Measurements from ENCODE around the gene KRT1.

KRT1 gene

GRCh38 chr12:52627395-52628110 lies 52.7 kb downstream of the KRT1 start:
- H3K4me3 Mint-ChIP-seq, result no peak overlapping the region
- H3K9me3 Mint-ChIP-seq, result no peaks in the 10 kb centered on the region
- peaks cover 48% of the 10 kb centered on the region for H3K4me1 Mint-ChIP-seq
- H3K36me3 Mint-ChIP-seq, result peaks cover 3% of the 10 kb centered on the region
- H3K27me3 Mint-ChIP-seq, result no peaks in the 10 kb centered on the region
- no peak overlapping the region for H3K27ac Mint-ChIP-seq
- CTCF ChIA-PET, result interaction anchor here (0.7 kb wide), 1 partner anchor 236 kb away, joined by 3 read pairs; no protein-coding TSS in a partner anchor
- DNase-seq, result no peak

All from activated naive CD4-positive, alpha-beta T cell treated with anti-CD3 and anti-CD28 coated beads, Interleukin-2, amount 10 ng/mL, durations not matched to agents 7 days and 5 days (primary cell).